ENCODE data around the gene EHD4.

The EHD4 gene

GRCh38 chr15:41915255-41915994, 56.9 kb downstream of the EHD4 start:
- DNase-seq, result no peak

- DNase-seq, result no peak
Observed at GRCh38 chr15:41914411-41914810, 57.9 kb downstream of the EHD4 start.

- no peak for DNase-seq
Observed at GRCh38 chr15:41913256-41913655, 59.1 kb downstream of the EHD4 start.

- no peak for DNase-seq
Observed at GRCh38 chr15:41911691-41912345, 60.5 kb downstream of the EHD4 start.

- DNase-seq, result no peak
Observed at GRCh38 chr15:41908736-41909461, 63.5 kb downstream of the EHD4 start.

GRCh38 chr15:41907141-41907540, 65.2 kb downstream of the EHD4 start:
- DNase-seq, result no peak

- no peak for DNase-seq
Observed at GRCh38 chr15:41906608-41907007, 65.7 kb downstream of the EHD4 start.

GRCh38 chr15:41905036-41905793, 67.1 kb downstream of the EHD4 start:
- DNase-seq, result no peak

- peak; percentile 68 for DNase-seq
Observed at GRCh38 chr15:41904541-41905005, 67.8 kb downstream of the EHD4 start.

- no peak for DNase-seq
Observed at GRCh38 chr15:41903782-41904181, 68.6 kb downstream of the EHD4 start.

GRCh38 chr15:41901431-41901830, 70.9 kb downstream of the EHD4 start:
- no peak for DNase-seq

- DNase-seq, result no peak
Observed at GRCh38 chr15:41900526-41901380, 71.6 kb downstream of the EHD4 start.

GRCh38 chr15:41899854-41900442, 72.4 kb downstream of the EHD4 start:
- DNase-seq, result no peak

- no peak for DNase-seq
Observed at GRCh38 chr15:41897363-41897799, 75.0 kb downstream of the EHD4 start.

- DNase-seq, result no peak
Observed at GRCh38 chr15:41896566-41896965, 75.8 kb downstream of the EHD4 start.

- DNase-seq, result no peak
Observed at GRCh38 chr15:41895957-41896356, 76.4 kb downstream of the EHD4 start.

- no peak for DNase-seq
Observed at GRCh38 chr15:41895491-41895890, 76.9 kb downstream of the EHD4 start.

GRCh38 chr15:41894791-41895463, 77.4 kb downstream of the EHD4 start:
- peak; percentile 67 for DNase-seq

- DNase-seq, result no peak
Observed at GRCh38 chr15:41894251-41894790, 78.0 kb downstream of the EHD4 start.

- no peak for DNase-seq
Observed at GRCh38 chr15:41893422-41894250, 78.7 kb downstream of the EHD4 start, which contains the start of gene SPTBN5. TSS of gene SPTBN5 (minus strand) at chr15:41894053. CDS start at chr15:41893497, 556 bp downstream.
